Activated T-cell treated with anti-CD3 and anti-CD28 coated beads, Interleukin-2, amount 50 U/mL, for 72 hours (primary cell): ENCODE measurements around the gene OLFM2. TPM values are rescaled to one million over a fixed set of nuclear protein-coding genes. Genes with fewer than 3 reads are reported as not detected.
"Not testable (repeated sequence)": the region's sequence is repeated elsewhere in the genome, so short reads cannot be mapped to it uniquely, and the experiment has no call there.

Experiments used
- ATAC-seq, 2 donors: fragments of 150-1000 bp; cut with Tn5 transposase; replicated peaks in 1 of 2; 2 replicates each; pipeline ENCODE4 v1.10.0; 2021; ENCODE audit warnings: moderate library complexity in 2 of 2, mild to moderate bottlenecking in 1 of 2
- DNase-seq, 2 donors: peaks; one replicate each; pipeline ENCODE4 v3.0.0; 2021 to 2022; ENCODE audit warnings: mixed read lengths in 1 of 2
- H3K27ac Mint-ChIP-seq: one replicate; pipeline ENCODE4 v1.8.0; 2022; ENCODE audit warnings: mild to moderate bottlenecking, moderate library complexity, mixed read lengths
- H3K27me3 Mint-ChIP-seq: one replicate; pipeline ENCODE4 v1.8.0; 2022; ENCODE audit warnings: low read depth, mixed read lengths
- H3K36me3 Mint-ChIP-seq, 2 donors: one replicate each; pipeline ENCODE4 v1.8.0; 2022; ENCODE audit warnings: mixed read lengths in 2 of 2, mild to moderate bottlenecking in 1 of 2; ENCODE audit not compliant: insufficient read depth in 2 of 2
- H3K4me1 Mint-ChIP-seq: one replicate; pipeline ENCODE4 v1.8.0; 2022; ENCODE audit warnings: low read depth, mixed read lengths
- H3K4me3 Mint-ChIP-seq, 2 donors: one replicate each; pipeline ENCODE4 v1.8.0; 2022; ENCODE audit warnings: mild to moderate bottlenecking in 2 of 2, mixed read lengths in 2 of 2, moderate library complexity in 2 of 2
- H3K9me3 Mint-ChIP-seq, 2 donors: one replicate each; pipeline ENCODE4 v1.8.0; 2022; ENCODE audit warnings: mixed read lengths in 2 of 2
- total RNA-seq, 2 donors: library from RNA; stranded (reverse); gene quantifications; one replicate each; pipeline ENCODE4 v1.2.3, GENCODE V29; 2022

Gene OLFM2
- total RNA-seq, 2 donors from 2014 or later = 1.1 to 1.2 TPM

DNA sequence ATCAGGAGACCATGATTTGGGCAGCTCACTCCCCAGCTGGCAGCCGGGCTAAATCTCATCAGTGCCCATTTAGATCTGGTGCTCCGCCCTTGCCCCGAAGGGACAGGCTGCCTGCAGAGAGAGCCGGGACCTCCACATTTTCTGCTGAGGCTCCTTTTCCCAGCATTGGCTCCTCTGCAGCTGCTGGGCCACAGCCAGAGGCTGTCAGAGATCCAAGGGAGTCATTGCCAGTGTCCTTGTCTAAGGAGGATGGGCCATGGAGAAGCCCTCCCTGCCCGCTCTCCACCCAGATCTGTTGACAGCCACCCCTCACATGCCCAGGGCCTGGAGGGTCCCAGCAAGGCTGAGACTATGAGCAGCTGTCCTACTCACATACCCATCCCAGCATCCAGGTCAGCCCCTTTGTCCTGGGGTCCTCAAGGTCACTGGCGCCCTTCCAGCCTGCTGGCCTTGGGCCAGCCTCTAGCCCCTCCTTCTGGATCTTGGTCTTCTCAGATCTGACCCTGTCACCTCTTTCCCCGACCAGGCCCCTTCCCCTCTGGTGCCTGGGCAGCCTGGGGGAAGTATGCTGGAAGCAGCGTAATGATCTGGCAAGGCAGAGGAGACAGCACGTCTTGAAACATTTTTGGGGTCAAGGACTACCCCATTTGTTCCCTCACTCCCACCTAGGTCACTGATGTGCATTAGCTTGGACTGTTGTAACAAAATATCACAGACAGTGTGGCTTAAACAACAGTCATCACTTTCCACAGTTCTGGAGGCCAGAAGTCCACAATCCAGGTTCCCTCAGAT, 93.3 kb downstream of the OLFM2 start:
- Mint-ChIP-seq H3K4me1 (peaks cover 10% of the 10 kb centered on the region), H3K27ac (no peak overlapping the region), H3K27me3 (no peaks in the 10 kb centered on the region), H3K9me3 (no peaks in the 10 kb centered on the region), H3K4me3 (no peak overlapping the region), H3K36me3 (peaks cover 8 to 18% of the 10 kb centered on the region in 2 donors)
- no peak for ATAC-seq
- DNase-seq = no peak

DNA sequence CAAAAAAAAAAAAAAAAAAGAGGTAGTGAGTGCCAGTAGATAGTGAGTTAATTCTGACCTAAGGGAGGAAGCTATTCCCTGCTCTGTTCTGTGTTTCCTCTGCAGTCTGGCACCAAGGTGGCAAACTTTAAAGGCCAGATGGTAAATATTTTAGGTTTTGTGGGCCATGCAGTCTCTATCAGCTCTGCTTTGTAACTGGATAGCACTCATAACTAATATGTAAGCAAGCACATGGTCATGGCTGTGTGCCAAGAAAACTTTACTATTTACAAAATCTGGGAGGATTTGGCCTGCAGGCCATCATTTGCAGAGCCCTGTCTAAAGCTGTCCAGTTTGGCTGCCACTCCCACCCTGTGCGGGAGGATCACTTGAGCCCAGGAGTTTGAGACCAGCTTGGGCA, 96.9 kb downstream of the OLFM2 start:
- Mint-ChIP-seq H3K36me3 (peaks cover 3 to 18% of the 10 kb centered on the region in 2 donors), H3K27me3 (no peaks in the 10 kb centered on the region), H3K27ac (no peak overlapping the region), H3K4me3 (no peak overlapping the region), H3K9me3 (no peaks in the 10 kb centered on the region), H3K4me1 (peaks cover 16% of the 10 kb centered on the region)
- no peak for ATAC-seq
- DNase-seq = no peak

DNA sequence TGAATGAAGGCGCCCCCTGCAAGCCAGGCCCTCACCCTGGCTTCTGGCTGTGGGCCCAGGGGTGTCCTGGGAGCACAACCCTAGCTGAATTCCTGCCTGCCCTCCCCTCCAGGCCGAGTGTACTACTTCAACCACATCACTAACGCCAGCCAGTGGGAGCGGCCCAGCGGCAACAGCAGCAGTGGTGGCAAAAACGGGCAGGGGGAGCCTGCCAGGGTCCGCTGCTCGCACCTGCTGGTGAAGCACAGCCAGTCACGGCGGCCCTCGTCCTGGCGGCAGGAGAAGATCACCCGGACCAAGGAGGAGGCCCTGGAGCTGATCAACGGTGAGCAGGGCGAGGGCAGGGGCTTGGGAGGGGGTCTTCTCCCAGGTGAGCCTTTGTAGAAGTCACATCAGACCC, 98.0 kb downstream of the OLFM2 start:
- DNase-seq (no peak), ATAC-seq (no peak)
- no peak overlapping the region for H3K4me3 Mint-ChIP-seq
- H3K27ac Mint-ChIP-seq = no peak overlapping the region
- peaks cover 0 to 15% of the 10 kb centered on the region in 2 donors for H3K36me3 Mint-ChIP-seq
- H3K9me3 Mint-ChIP-seq = no peaks in the 10 kb centered on the region
- no peaks in the 10 kb centered on the region for H3K27me3 Mint-ChIP-seq
- peaks cover 16% of the 10 kb centered on the region for H3K4me1 Mint-ChIP-seq

DNA sequence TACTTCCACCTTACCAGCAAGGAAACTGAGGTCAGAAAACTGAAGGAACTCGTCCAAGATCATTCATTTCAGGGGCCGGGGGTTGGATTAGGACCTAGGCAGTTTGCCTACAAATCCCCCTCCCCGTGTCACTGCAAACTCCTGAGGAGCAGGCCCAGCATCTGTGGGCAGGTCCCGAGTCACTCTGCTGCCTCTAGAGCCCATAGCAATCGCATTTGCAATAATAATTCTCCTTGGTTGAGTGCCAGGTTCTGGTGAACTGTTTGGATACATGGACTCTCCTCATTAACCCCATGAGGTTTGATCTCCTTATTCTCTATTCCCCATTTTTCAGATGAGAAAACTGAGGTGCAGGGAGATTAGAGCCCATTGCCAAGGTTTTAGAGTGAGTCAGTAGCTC, 100.3 kb downstream of the OLFM2 start:
- H3K36me3 Mint-ChIP-seq = peaks cover 0 to 3% of the 10 kb centered on the region in 2 donors
- ATAC-seq (no peak), DNase-seq (no peak)
- peak overlapping the region; percentile 73 for H3K27ac Mint-ChIP-seq
- H3K4me1 Mint-ChIP-seq = peaks cover 16% of the 10 kb centered on the region
- no peaks in the 10 kb centered on the region for H3K27me3 Mint-ChIP-seq
- peak overlapping the region; percentile 91 to 94 for H3K4me3 Mint-ChIP-seq
- no peaks in the 10 kb centered on the region for H3K9me3 Mint-ChIP-seq

DNA sequence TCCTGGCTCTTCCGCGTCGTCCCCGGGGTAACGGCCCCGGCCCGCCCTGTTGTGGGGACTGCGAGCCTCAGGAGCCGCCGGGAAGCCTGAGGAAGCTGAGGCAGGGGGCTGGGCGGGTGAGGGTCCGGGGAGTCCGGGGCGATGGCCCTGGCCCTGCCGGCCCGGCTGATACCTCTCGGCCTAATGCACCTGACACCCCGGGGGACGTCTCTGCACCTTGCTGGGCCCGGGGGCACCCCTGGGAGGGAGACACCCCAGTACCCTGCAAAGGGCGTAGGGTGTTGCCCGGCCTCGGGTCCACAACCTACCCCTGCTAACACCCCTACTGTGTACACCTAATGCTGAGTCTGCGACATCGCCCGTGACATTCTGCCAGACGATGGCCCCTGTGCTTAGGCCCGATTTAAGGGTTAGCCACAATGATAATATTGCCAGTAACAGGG, 100.8 kb downstream of the OLFM2 start:
- Mint-ChIP-seq H3K4me1 (peaks cover 16% of the 10 kb centered on the region), H3K9me3 (no peaks in the 10 kb centered on the region), H3K4me3 (peak overlapping the region; percentile 91 to 94), H3K27ac (peak overlapping the region; percentile 73), H3K27me3 (no peaks in the 10 kb centered on the region), H3K36me3 (peaks cover 0 to 2% of the 10 kb centered on the region in 2 donors)
- ATAC-seq (no peak), DNase-seq (no peak)

DNA sequence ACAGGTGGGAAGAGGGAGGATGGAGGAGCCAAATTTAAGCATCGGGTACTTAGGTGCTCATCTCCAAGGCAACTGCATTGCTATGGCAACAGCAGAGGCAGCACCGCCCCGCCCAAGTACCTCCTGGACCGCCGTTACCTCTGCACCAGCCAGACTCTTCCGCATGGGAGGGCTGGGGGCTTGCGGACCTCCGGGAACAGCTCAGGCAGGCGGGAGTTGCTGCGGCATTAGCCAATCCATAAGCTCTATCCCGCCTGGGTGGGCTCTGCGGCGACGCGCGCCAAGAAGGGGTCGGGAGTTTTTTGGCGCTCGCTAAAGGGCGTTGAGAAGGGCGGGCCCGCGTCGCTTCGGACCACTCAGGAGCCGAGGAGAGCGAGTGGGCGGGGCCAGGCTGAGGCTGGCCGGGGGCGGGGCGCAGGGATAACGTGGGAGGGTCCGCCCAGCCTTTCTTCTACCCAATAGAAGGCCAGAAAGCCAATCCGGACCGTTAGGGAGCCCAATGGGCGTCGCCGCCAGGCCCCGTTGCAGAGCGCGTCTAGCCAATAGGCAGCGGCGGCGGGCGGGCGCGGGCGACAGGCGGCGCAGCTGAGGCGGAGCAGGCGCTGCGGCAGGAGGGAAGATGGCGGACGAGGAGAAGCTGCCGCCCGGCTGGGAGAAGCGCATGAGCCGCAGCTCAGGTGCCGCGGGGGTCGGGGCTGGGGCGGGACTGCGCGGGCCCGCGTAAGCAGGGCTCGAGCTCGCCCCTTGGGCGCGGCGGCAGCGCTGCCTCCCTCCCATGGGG, 101.4 kb downstream of the OLFM2 start, which contains the start of gene PIN1:
Gene PIN1 (plus strand): TSS at position 593 of the 781 bp plus-strand sequence. CDS start 27 bp downstream, at position 620.
- DNase-seq (peak; percentile 99), ATAC-seq (peak; percentile 98 to 99)
- Mint-ChIP-seq H3K4me3 (peak within 1 kb of the TSS; percentile 91 to 94), H3K9me3 (no peaks in the 10 kb centered on the region), H3K27me3 (no peaks in the 10 kb centered on the region), H3K27ac (peak within 1 kb of the TSS; percentile 73), H3K4me1 (peaks cover 18% of the 10 kb centered on the region), H3K36me3 (peaks cover 0 to 2% of the 10 kb centered on the region in 2 donors)

DNA sequence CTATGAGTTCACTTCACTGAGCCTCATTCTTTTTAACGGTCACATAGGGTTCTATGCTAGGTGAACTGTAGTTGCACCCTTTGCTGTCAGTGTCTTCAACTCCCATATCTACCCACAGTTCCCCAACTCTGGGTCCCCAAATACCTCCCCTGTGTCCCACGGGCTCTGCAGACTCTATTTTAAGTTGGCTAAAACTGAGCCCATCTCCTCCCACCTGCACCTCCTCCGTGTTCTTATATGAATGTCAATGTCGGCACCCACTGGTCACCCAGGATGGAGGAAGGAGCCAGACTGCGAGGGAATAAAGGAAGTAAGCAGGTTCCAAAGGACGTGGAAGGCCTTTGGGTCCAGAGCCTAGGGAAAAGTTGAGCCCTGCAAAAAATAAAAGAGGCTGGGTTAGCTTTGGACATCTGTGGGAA, 102.0 kb downstream of the OLFM2 start:
- Mint-ChIP-seq H3K9me3 (no peaks in the 10 kb centered on the region), H3K4me1 (peaks cover 20% of the 10 kb centered on the region), H3K27me3 (no peaks in the 10 kb centered on the region), H3K27ac (peak overlapping the region; percentile 41), H3K4me3 (peak overlapping the region; percentile 91 to 94), H3K36me3 (peaks cover 0 to 2% of the 10 kb centered on the region in 2 donors)
- no peak for ATAC-seq
- no peak for DNase-seq

DNA sequence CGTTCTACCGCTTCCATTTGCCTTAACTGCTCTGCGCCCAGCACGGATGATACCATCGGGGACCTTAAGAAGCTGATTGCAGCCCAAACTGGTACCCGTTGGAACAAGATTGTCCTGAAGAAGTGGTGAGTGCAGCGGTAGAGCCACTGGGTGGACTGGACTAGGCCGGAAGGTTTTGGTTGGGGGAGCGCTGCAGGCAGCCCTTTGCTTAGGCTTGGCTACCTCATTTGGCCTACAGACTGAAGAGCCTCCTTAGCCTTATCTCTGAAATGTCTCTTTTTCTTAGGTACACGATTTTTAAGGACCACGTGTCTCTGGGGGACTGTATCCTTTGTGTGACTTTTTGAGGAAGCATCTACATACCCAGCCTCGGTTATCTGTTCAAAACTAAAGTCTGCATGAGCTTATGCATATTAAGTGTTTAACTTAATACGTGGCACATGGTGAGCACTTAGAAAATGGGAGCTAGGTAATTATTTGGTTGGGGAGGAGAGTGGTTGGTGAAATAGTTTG, 107.7 kb downstream of the OLFM2 start:
- Mint-ChIP-seq H3K36me3 (peaks cover 4 to 6% of the 10 kb centered on the region in 2 donors), H3K27ac (peak overlapping the region; percentile 60), H3K4me3 (peak overlapping the region; percentile 97 to 98), H3K4me1 (peaks cover 29% of the 10 kb centered on the region), H3K27me3 (no peaks in the 10 kb centered on the region), H3K9me3 (no peaks in the 10 kb centered on the region)
- ATAC-seq (no peak), DNase-seq (no peak)

DNA sequence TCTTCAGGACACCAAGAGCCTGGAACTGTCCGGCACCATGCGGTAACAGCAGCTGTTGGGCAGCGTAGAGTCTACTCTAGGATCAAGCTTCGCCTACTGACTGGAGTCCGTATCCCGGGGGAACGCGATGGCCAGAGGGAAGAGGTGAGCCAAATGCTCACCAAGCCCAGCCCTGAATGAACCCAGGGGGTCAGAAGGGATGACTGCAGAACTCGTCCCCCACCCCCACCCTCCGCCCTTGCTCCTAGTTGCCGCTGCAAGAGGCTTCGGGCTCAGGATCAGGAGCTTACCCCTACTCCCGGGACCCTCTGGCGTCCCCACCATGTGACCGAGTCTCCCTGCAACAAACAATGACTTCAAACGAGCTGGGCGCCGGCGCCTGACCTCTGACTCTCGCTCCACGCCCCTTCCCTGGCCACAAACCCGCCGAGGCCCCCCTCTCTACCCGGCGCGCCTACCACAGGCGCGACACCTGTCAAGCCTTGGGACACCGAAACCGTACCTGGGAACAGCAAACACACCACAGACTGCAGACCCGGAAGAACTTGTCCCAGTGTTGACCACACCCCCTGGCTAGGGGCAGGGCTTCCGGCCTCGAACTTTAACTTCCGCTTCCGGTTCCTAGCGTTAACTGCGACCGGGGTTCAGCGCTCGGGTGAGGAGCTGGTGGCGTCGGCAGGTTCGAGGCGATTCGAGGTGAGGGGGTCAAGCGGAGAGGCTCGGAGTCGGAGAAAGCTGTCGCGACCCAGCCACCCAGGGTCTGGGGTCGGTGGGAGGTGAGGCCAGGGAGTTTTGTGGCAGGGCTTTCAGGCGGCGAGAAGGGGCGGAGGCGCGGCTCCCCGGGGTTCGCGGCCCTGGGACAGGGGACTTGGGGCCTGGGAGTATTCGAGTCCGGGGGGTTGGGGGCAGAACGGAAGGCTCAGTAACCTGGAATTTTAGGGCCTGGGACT, 108.8 kb downstream of the OLFM2 start, which contains the start of gene UBL5:
Gene UBL5 (plus strand): TSS at position 630 of the 950 bp plus-strand sequence. CDS start 420 bp downstream, outside the sequence.
- Mint-ChIP-seq H3K36me3 (peaks cover 4 to 6% of the 10 kb centered on the region in 2 donors), H3K4me1 (peaks cover 29% of the 10 kb centered on the region), H3K27me3 (no peaks in the 10 kb centered on the region), H3K27ac (peak within 1 kb of the TSS; percentile 92), H3K4me3 (peak within 1 kb of the TSS; percentile 97 to 98), H3K9me3 (no peaks in the 10 kb centered on the region)
- peak; percentile 91 for DNase-seq
- peak; percentile 99 for ATAC-seq

DNA sequence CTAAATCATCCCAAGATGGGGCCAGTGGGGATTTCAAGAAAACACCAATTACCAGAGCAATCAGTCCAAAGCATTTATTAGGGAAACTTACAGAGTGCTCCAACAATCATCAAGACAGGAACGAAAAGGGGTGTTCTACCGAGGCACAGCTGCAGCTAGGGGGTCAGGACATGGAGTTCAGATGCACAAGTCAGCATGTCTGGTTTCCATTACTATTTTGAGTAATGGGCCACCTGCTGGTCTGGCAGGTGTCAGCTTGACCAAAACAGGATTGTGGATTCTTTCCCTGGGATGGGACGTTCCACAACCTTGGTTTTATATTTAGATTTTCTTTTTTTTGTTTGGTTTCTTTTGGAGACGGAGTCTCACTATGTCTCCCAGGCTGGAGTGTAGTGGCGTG, 112.5 kb downstream of the OLFM2 start:
- Mint-ChIP-seq H3K4me3 (no peak overlapping the region), H3K9me3 (no peaks in the 10 kb centered on the region), H3K27me3 (no peaks in the 10 kb centered on the region), H3K27ac (no peak overlapping the region), H3K4me1 (peaks cover 27% of the 10 kb centered on the region), H3K36me3 (peaks cover 4% of the 10 kb centered on the region in 2 donors)
- ATAC-seq (no peak), DNase-seq (no peak)

DNA sequence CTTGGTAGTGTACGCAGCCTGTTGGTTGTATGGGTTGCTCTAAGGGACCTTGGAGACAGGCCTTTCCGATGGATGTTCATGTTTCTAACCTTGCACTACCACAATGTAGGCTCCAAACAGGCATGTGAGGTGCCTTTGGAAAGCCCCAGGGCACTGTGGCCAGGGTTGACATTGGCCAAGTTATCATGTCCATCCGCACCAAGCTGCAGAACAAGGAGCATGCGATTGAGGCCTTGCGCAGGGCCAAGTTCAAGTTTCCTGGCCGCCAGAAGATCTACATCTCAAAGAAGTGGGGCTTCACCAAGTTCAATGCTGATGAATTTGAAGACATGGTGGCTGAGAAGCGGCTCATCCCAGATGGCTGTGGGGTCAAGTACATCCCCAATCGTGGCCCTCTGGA, 116.3 kb downstream of the OLFM2 start:
- DNase-seq, H3K27ac Mint-ChIP-seq: not testable (repeated sequence)

DNA sequence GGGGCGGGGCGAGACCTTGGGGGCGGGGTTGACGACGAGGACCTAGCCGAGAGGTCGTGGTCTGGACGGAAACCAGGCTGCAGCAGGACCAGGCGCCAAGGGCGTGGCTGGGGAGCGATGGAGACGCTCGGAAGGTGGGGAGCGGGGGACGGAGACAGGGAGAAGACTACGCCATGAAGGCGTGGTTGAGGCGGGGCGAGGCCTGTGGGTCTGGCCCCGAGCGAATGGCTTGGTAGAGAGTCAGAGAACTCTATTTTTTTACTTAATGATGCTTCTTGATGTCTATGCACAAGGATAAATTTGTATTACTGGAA, 116.8 kb downstream of the OLFM2 start:
- Mint-ChIP-seq H3K4me3 (peak overlapping the region; percentile 91 to 93), H3K4me1 (peaks cover 27% of the 10 kb centered on the region), H3K27me3 (no peaks in the 10 kb centered on the region), H3K36me3 (peaks cover 9 to 12% of the 10 kb centered on the region in 2 donors), H3K9me3 (peaks cover 0 to 3% of the 10 kb centered on the region in 2 donors), H3K27ac (peak overlapping the region; percentile 66)
- DNase-seq (no peak), ATAC-seq (no peak)

More for the DNA sequence above, 116.3 kb downstream of the OLFM2 start:
- Mint-ChIP-seq H3K4me1 (peaks cover 27% of the 10 kb centered on the region), H3K4me3 (peak overlapping the region; percentile 91 to 93)
- not testable (repeated sequence) for H3K27me3 Mint-ChIP-seq, H3K9me3 Mint-ChIP-seq, H3K36me3 Mint-ChIP-seq, ATAC-seq
